GM21360 (cell line): Measurements from ENCODE around the gene DZIP3.

ENCODE experiments used
- ATAC-seq: cut with Tn5 transposase; IDR thresholded peaks from one replicate; pipeline ENCODE4 v1.9.1; 2021; ENCODE audit warnings: mild to moderate bottlenecking, moderate library complexity; ENCODE audit not compliant: unreplicated experiment

The DZIP3 gene

GRCh38 chr3:108589081-108589997, at the start of gene DZIP3, which contains the start of gene CIP2A:
TSS of gene DZIP3 (plus strand) at chr3:108589722. CDS start at chr3:108605407, 15,685 bp downstream.
TSS of gene CIP2A (minus strand) at chr3:108589438. CDS start at chr3:108589375, 63 bp downstream.
- ATAC-seq = peak; percentile 92

- no peak for ATAC-seq
Observed at GRCh38 chr3:108546247-108546646, 43.3 kb upstream of the DZIP3 start.

GRCh38 chr3:108546692-108547091, 42.8 kb upstream of the DZIP3 start:
- ATAC-seq = no peak

GRCh38 chr3:108548304-108548703, 41.2 kb upstream of the DZIP3 start:
- ATAC-seq = no peak

GRCh38 chr3:108548886-108549285, 40.6 kb upstream of the DZIP3 start:
- ATAC-seq = no peak

- peak; percentile 59 for ATAC-seq
Observed at GRCh38 chr3:108552267-108553159, 37.0 kb upstream of the DZIP3 start.

GRCh38 chr3:108554229-108554628, 35.3 kb upstream of the DZIP3 start:
- ATAC-seq = no peak

- ATAC-seq = no peak
Observed at GRCh38 chr3:108554913-108555571, 34.5 kb upstream of the DZIP3 start.

GRCh38 chr3:108555966-108556581, 33.4 kb upstream of the DZIP3 start:
- no peak for ATAC-seq

GRCh38 chr3:108562565-108562964, 27.0 kb upstream of the DZIP3 start:
- ATAC-seq = no peak

GRCh38 chr3:108564564-108564963, 25.0 kb upstream of the DZIP3 start:
- no peak for ATAC-seq

GRCh38 chr3:108565506-108565905, 24.0 kb upstream of the DZIP3 start:
- ATAC-seq = no peak

- ATAC-seq = no peak
Observed at GRCh38 chr3:108566599-108566998, 22.9 kb upstream of the DZIP3 start.

- no peak for ATAC-seq
Observed at GRCh38 chr3:108569336-108569735, 20.2 kb upstream of the DZIP3 start.

- ATAC-seq = no peak
Observed at GRCh38 chr3:108578064-108578463, 11.5 kb upstream of the DZIP3 start.

GRCh38 chr3:108588601-108589000, 921 bp upstream of the DZIP3 start:
- ATAC-seq = no peak

- ATAC-seq = no peak
Observed at GRCh38 chr3:108589998-108590323, 439 bp downstream of the DZIP3 start.

GRCh38 chr3:108590460-108590859, 938 bp downstream of the DZIP3 start:
- no peak for ATAC-seq

GRCh38 chr3:108595321-108595720, 5.8 kb downstream of the DZIP3 start:
- no peak for ATAC-seq

GRCh38 chr3:108598375-108598774, 8.9 kb downstream of the DZIP3 start:
- no peak for ATAC-seq
